Measurements from ENCODE around the gene ATG2A. TPM values are rescaled to one million over a fixed set of nuclear protein-coding genes. Genes with fewer than 3 reads are reported as not detected.

ATG2A gene
- total and polyA plus RNA-seq, 9 of the 15 experiments (the other 6 are each of a cell fraction or from before 2014, with no cell fraction given) = 0.25 to 45.9 (median 5.2) TPM

GRCh38 chr11:64866173-64866491, 50.9 kb downstream of the ATG2A start:
- CTCF ChIA-PET (ENCODE audit: low intra/inter-chr PET ratio) = interaction anchor here (0.6 kb wide), 1 partner anchor 58 kb away, joined by 4 read pairs; the partner anchor contains the start of gene PPP2R5B
- H3K9ac ChIP-seq (ENCODE audit: insufficient read depth in 1 of 2, low read depth in 2 of 2, low read length in 2 of 2) = no peak overlapping the region
- TF ChIP-seq, protein P1, sequence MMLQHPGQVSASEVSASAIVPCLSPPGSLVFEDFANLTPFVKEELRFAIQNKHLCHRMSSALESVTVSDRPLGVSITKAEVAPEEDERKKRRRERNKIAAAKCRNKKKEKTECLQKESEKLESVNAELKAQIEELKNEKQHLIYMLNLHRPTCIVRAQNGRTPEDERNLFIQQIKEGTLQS (IDR thresholded peaks at IDR 0.05) = no peak
- TF ChIP-seq, protein P1 (CRISPR knock-in tag; conservative IDR thresholded peaks at IDR 0.05) = no peak
- TF ChIP-seq ZNF76 (CRISPR knock-in tag; IDR thresholded peaks at IDR 0.05; ENCODE audit: borderline replicate concordance) = no peak
- TF ChIP-seq ILF3 (IDR thresholded peaks at IDR 0.05; ENCODE audit: borderline replicate concordance) = no peak
- no peak for TF ChIP-seq MBD2 (IDR thresholded peaks at IDR 0.05; ENCODE audit: borderline replicate concordance, low read depth)
- no peak for TF ChIP-seq RHOXF2B (CRISPR knock-in tag; conservative IDR thresholded peaks at IDR 0.05)
- no peak for TF ChIP-seq ZC3H4 (CRISPR knock-in tag; IDR thresholded peaks at IDR 0.05; ENCODE audit: borderline replicate concordance)
- no peak for TF ChIP-seq NCOA6 (IDR thresholded peaks at IDR 0.05)
- TF ChIP-seq ZNF175 (CRISPR knock-in tag; IDR thresholded peaks at IDR 0.05; ENCODE audit: low read depth) = no peak
- TF ChIP-seq KLF16 (IDR thresholded peaks at IDR 0.05) = no peak
- no peak for TF ChIP-seq RBM39 (optimal IDR thresholded peaks at IDR 0.05; ENCODE audit: low read depth, low read length)
- TF ChIP-seq, protein P2, sequence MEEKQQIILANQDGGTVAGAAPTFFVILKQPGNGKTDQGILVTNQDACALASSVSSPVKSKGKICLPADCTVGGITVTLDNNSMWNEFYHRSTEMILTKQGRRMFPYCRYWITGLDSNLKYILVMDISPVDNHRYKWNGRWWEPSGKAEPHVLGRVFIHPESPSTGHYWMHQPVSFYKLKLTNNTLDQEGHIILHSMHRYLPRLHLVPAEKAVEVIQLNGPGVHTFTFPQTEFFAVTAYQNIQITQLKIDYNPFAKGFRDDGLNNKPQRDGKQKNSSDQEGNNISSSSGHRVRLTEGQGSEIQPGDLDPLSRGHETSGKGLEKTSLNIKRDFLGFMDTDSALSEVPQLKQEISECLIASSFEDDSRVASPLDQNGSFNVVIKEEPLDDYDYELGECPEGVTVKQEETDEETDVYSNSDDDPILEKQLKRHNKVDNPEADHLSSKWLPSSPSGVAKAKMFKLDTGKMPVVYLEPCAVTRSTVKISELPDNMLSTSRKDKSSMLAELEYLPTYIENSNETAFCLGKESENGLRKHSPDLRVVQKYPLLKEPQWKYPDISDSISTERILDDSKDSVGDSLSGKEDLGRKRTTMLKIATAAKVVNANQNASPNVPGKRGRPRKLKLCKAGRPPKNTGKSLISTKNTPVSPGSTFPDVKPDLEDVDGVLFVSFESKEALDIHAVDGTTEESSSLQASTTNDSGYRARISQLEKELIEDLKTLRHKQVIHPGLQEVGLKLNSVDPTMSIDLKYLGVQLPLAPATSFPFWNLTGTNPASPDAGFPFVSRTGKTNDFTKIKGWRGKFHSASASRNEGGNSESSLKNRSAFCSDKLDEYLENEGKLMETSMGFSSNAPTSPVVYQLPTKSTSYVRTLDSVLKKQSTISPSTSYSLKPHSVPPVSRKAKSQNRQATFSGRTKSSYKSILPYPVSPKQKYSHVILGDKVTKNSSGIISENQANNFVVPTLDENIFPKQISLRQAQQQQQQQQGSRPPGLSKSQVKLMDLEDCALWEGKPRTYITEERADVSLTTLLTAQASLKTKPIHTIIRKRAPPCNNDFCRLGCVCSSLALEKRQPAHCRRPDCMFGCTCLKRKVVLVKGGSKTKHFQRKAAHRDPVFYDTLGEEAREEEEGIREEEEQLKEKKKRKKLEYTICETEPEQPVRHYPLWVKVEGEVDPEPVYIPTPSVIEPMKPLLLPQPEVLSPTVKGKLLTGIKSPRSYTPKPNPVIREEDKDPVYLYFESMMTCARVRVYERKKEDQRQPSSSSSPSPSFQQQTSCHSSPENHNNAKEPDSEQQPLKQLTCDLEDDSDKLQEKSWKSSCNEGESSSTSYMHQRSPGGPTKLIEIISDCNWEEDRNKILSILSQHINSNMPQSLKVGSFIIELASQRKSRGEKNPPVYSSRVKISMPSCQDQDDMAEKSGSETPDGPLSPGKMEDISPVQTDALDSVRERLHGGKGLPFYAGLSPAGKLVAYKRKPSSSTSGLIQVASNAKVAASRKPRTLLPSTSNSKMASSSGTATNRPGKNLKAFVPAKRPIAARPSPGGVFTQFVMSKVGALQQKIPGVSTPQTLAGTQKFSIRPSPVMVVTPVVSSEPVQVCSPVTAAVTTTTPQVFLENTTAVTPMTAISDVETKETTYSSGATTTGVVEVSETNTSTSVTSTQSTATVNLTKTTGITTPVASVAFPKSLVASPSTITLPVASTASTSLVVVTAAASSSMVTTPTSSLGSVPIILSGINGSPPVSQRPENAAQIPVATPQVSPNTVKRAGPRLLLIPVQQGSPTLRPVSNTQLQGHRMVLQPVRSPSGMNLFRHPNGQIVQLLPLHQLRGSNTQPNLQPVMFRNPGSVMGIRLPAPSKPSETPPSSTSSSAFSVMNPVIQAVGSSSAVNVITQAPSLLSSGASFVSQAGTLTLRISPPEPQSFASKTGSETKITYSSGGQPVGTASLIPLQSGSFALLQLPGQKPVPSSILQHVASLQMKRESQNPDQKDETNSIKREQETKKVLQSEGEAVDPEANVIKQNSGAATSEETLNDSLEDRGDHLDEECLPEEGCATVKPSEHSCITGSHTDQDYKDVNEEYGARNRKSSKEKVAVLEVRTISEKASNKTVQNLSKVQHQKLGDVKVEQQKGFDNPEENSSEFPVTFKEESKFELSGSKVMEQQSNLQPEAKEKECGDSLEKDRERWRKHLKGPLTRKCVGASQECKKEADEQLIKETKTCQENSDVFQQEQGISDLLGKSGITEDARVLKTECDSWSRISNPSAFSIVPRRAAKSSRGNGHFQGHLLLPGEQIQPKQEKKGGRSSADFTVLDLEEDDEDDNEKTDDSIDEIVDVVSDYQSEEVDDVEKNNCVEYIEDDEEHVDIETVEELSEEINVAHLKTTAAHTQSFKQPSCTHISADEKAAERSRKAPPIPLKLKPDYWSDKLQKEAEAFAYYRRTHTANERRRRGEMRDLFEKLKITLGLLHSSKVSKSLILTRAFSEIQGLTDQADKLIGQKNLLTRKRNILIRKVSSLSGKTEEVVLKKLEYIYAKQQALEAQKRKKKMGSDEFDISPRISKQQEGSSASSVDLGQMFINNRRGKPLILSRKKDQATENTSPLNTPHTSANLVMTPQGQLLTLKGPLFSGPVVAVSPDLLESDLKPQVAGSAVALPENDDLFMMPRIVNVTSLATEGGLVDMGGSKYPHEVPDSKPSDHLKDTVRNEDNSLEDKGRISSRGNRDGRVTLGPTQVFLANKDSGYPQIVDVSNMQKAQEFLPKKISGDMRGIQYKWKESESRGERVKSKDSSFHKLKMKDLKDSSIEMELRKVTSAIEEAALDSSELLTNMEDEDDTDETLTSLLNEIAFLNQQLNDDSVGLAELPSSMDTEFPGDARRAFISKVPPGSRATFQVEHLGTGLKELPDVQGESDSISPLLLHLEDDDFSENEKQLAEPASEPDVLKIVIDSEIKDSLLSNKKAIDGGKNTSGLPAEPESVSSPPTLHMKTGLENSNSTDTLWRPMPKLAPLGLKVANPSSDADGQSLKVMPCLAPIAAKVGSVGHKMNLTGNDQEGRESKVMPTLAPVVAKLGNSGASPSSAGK (IDR thresholded peaks at IDR 0.05) = no peak

More at GRCh38 chr11:64866173-64866491, 50.9 kb downstream of the ATG2A start:
- ATAC-seq (no peak), FAIRE-seq (no peak), DNase-seq (ENCODE audit: extremely low read depth in 1 of 4, low spot score in 3 of 4) (no peak)
- Histone ChIP-seq H3K4me1 (replicated peaks in 1 of 2; ENCODE audit: control insufficient read depth in 2 of 2, insufficient read depth in 2 of 2, low read length in 2 of 2) (peaks cover 35 to 61% of the 10 kb centered on the region in 2 experiments), H3K9me1 (ENCODE audit: control insufficient read depth, insufficient read depth, low read length) (peaks cover 3% of the 10 kb centered on the region), H4K20me1 (replicated peaks; ENCODE audit: control insufficient read depth, insufficient read depth, low read length) (peaks cover 8% of the 10 kb centered on the region; the same call in 1 of the 2 replicates), H2AFZ (ENCODE audit: low read depth, low read length) (no peak overlapping the region), H3K36me3 (ENCODE audit: control insufficient read depth, insufficient read depth, low read length) (peaks cover 34% of the 10 kb centered on the region; the same call in 2 of the 3 replicates), H3K79me2 (ENCODE audit: control insufficient read depth, insufficient read depth, low read length) (peaks cover 91% of the 10 kb centered on the region), H3K9me3 (replicated peaks; ENCODE audit: control insufficient read depth, insufficient read depth, low read depth, low read length) (no peaks in the 10 kb centered on the region), H3K27ac (ENCODE audit: extremely low read depth, low read depth, low read length) (no peak overlapping the region), H3K4me2 (ENCODE audit: insufficient read depth, low read length) (no peak overlapping the region), H3K27me3 (ENCODE audit: control insufficient read depth in 2 of 2, insufficient read depth in 2 of 2, low read length in 2 of 2) (no peaks in the 10 kb centered on the region), H3K4me3 (no peak overlapping the region)
- intact Hi-C loops (cut with micrococcal nuclease) = no loop called here
- WGBS (ENCODE audit: insufficient coverage, low coverage, missing lambda C conversion rate) = 98% methylated on average over 4 of the region's 4 CpGs
- no TSS peak for BruUV-seq (replicated peaks)
- in situ Hi-C loops (cut with MboI) = no loop called here
- POLR2A ChIA-PET = interaction anchor here (0.6 to 9.6 kb wide), 3 partner anchors 11 to 44 kb away, joined by 5 to 109 read pairs (median 5); partner anchors contain the start of gene EHD1

Measured in K562 (cell line).